Measurements from ENCODE around the gene PPIL6.

GRCh38 chr6:109478841-109479624 is 38.6 kb upstream of the PPIL6 start:
- TF ChIP-seq, protein P1, sequence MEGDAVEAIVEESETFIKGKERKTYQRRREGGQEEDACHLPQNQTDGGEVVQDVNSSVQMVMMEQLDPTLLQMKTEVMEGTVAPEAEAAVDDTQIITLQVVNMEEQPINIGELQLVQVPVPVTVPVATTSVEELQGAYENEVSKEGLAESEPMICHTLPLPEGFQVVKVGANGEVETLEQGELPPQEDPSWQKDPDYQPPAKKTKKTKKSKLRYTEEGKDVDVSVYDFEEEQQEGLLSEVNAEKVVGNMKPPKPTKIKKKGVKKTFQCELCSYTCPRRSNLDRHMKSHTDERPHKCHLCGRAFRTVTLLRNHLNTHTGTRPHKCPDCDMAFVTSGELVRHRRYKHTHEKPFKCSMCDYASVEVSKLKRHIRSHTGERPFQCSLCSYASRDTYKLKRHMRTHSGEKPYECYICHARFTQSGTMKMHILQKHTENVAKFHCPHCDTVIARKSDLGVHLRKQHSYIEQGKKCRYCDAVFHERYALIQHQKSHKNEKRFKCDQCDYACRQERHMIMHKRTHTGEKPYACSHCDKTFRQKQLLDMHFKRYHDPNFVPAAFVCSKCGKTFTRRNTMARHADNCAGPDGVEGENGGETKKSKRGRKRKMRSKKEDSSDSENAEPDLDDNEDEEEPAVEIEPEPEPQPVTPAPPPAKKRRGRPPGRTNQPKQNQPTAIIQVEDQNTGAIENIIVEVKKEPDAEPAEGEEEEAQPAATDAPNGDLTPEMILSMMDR (IDR thresholded peaks at IDR 0.05) = no peak
- no peak for TF ChIP-seq POLR2A (IDR thresholded peaks at IDR 0.05)
- TF ChIP-seq POLR2AphosphoS5 (IDR thresholded peaks at IDR 0.05) = no peak
